GM21529 (cell line): ENCODE data around the gene SYTL2.

Experiments
- ATAC-seq: cut with Tn5 transposase; IDR thresholded peaks from one replicate; pipeline ENCODE4 v1.9.1; 2021; ENCODE audit not compliant: unreplicated experiment

The SYTL2 gene

GRCh38 chr11:85828640-85828978, 17.7 kb upstream of the SYTL2 start:
- no peak for ATAC-seq

GRCh38 chr11:85827748-85828639, 17.1 kb upstream of the SYTL2 start:
- ATAC-seq = no peak

GRCh38 chr11:85826116-85826855, 15.3 kb upstream of the SYTL2 start:
- ATAC-seq = no peak

GRCh38 chr11:85825616-85826015, 14.7 kb upstream of the SYTL2 start:
- ATAC-seq = no peak

- ATAC-seq = no peak
These were observed 12.9 kb upstream of the SYTL2 start for GRCh38 chr11:85823816-85824215.

DNA sequence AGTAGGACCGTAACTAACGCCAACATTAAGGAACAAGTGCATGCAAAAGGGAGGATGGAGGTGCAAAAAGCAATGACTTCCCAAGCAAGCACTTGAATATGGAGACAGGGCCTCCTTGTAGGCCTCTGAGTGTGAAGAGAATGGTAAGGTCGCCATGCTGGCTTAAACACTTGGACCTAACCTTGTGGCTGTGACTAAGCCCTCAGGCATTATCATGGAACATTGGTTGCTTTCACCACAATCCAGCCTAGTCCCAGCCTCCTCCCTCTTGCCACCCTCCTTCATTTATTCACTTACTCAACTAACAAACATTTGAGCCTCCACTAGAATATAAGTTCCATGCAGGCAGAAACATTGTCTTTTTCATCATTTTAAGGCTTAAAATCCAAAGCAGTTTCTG, 11.9 kb upstream of the SYTL2 start:
- ATAC-seq = no peak

DNA sequence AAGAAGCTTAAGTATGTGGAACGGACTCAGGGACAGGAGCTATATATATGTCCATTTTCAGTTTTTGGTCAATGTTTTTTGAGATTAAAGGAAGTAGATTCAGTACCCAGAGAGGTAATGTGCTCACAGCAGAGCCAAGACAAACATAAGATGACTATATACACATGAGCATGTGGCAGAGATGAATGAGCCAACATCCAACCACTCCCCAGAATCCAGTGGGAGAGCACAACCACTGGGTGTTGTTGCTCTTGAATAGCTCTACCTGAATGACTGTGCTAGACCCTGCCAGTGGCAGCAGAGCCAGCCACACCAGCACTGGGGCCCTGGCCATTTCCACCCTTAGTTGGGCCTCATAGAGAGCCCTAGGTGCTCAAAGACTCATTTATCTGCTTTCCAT, 10.7 kb upstream of the SYTL2 start:
- no peak for ATAC-seq

DNA sequence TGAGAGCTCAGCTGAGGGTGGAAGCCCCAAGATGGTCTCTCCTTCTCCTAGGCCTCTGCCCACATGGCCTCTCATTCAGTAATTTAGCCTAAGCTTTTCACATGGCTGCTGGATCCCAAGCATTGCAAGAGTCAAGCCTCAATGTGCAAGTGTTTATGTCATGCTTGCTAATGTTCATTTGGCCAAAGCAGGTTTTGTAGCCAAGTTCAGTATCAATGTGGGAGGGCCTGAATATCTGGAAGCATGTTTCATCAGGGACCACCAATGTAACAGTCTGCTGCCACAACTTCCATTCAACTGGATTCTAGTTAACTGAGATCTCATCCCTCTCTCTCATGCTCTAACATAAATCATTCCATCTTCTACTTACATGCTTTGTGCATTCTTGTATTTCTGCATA, 8.5 kb upstream of the SYTL2 start:
- ATAC-seq = no peak

DNA sequence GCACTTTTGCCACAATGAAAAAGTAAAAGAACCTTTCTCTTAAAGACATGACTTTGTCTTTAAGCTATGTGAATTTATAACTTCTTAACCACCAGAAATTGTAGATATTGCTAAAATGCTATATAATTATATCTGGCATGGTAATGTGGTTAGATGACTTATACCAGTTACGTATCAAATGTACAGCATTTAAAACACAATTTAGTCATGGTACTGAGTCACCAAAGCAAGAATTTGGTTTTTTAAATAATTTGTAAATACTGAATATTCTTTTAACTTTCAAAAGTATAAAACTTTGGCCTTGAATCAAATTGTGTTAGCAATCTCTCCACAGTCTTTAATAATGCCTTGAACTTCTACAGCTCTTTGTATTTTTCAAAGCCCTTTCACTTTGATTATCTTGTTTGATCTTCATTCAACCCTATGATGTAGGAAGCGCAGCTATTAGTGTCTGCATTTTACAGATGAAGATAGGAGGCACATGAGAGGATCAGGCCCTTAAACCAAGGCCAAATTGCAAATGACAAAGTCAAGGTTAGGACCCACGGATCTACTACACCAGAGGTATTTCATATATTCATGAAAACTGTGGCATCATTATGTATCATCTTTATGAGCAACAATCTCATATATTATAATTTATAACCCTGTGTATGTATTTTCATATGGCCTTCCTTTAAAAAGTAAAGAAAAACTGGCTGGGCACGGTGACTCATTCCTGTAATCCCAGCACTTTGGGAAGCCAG, 4.4 kb upstream of the SYTL2 start:
- no peak for ATAC-seq

DNA sequence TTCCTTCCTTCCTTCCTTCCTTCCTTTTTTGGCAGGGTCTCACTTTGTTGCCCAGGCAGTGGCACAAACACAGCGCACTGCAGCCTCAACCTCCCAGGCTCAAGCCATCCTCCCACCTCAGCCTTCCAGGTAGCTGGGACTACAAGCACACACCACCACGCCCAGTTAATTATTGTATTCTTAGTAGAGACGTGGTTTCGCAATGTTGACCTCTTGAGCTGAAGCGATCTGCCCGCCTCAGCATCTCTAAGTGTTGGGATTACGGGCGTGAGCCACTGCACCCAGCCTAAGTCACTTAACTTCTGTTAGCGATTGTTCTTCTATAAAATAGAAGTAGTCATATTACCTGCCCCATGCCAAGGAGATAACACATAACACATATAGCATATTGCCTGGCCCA, 2.8 kb upstream of the SYTL2 start:
- ATAC-seq = no peak

DNA sequence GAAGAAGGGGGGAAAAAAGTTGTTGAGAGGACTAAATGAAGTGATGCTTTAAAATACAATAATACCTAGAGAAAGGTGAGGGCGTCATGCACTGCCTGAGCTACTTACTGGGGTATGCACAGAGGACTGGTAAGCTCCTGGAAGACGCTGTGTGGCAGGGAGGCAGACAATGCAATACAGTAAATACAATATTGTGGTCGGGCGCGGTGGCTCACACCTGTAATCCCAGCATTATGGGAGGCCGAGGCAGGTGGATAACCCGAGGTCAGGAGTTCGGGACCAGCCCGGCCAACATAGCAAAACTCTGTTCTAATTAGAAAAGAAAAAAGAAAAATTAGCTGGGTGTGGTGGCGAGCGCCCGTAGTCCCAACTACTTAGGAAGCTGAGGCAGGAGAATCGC, 683 bp upstream of the SYTL2 start:
- ATAC-seq = no peak

GRCh38 chr11:85810521-85810870, 445 bp downstream of the SYTL2 start:
- ATAC-seq = no peak

DNA sequence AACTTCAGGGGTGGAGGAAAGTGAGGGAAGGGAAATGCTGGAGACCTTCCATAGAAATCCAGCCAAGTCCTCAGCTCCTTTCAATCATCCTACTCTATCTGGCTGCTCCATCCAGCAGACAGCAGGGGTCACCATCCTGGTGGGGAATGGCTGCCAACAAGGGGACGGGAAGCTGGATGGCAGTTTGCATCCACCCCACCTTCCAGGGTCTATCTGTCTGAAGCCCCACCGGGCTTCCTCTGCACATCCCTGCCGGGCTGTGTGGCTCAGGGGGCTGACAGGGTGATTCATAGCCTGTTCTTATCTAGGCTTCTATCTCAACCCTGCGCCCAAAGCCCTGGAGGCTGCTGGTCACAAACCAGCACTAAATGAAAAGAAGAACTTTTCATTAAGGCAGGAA, 1.1 kb downstream of the SYTL2 start:
- ATAC-seq = no peak

- peak; percentile 54 for ATAC-seq
These were observed 1.8 kb downstream of the SYTL2 start for GRCh38 chr11:85809191-85809590.

DNA sequence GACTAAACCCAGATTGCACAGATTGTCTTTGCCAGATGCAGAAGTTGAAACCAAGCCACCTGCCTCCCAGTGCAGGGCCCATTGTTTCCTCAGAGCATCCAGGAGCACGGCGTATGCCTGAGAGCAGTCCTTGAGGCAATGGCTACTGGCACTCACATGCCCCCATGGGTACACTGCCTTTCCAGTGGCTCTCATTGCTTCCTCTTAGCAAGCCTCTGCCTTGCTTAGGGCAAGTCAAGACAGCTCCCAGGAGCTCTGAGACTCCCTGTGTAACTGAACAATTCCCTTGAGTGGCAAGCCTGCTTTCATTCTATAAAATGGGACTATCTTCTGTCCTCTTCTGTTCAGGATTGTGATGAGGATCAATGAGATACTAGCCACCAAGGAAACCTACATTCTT, 4.1 kb downstream of the SYTL2 start:
- no peak for ATAC-seq

DNA sequence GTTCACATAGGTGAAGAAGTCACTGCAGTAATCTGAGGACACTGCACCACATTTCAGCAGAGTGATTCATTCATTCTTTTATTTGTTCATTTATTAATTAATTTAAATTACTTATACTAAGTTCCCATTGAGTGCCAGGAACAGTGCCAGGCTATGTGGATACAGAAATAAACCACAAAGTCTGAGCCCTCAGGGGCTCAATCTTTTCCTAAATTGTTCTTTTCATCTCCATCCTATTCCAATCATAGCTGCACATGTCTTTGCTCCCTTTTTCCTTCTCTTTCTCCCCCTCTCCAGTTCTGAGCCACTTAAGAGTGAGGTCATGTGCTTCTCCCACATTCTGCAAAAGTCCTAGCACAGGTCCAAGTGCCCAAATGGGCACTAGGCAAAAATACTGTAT, 4.9 kb downstream of the SYTL2 start:
- no peak for ATAC-seq

- ATAC-seq = no peak
These were observed 5.6 kb downstream of the SYTL2 start for GRCh38 chr11:85805387-85805786.

GRCh38 chr11:85803920-85804319, 7.0 kb downstream of the SYTL2 start:
- no peak for ATAC-seq

DNA sequence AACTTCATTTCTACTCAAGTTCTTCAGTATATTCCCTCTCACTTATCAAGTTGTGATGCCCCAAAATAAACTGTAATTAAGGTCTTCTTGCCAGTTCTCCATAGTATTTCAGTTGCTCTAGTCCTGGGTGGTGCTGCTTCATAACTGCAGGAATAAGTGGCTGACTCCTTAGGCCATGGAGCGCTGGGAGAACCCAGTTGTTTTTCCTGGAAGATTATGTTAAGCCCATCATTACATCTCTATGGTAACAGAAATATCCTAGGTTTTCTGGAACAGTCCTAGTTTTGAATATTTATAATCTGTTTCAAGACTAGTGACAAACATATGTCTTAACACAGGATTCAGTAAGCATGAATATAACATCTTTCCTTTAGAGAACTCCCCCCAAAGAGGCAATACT, 7.6 kb downstream of the SYTL2 start:
- no peak for ATAC-seq

DNA sequence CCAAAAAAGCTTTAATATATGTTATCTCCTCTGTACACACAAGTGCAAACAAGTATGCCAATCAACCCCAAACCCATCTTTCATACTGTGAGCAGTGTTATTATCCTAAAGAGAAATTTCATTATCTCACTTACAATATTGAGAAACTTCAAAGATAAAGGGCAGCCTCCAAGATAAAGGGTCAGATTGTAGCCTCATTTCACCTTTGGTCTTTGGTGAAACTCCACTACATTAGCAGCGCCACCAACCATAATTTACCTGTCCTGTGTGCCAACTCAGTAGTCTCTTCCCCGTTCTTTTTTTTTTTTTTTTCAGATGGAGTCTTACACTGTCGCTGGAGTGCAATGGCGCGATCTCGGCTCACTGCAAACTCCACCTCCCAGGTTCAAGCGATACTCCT, 9.4 kb downstream of the SYTL2 start:
- ATAC-seq = no peak

GRCh38 chr11:85800595-85801342, 10.2 kb downstream of the SYTL2 start:
- ATAC-seq = no peak
